Hypothalamus (tissue), 51 donors: ENCODE measurements around the gene PLPP1.
"Not testable (repeated sequence)": the region's sequence is repeated elsewhere in the genome, so short reads cannot be mapped to it uniquely, and the experiment has no call there.

Source experiments
- DNase-seq, 51 donors: peaks; one replicate each; lab custom pipeline; 2025; lab: John Stamatoyannopoulos, UW

Gene PLPP1

DNA sequence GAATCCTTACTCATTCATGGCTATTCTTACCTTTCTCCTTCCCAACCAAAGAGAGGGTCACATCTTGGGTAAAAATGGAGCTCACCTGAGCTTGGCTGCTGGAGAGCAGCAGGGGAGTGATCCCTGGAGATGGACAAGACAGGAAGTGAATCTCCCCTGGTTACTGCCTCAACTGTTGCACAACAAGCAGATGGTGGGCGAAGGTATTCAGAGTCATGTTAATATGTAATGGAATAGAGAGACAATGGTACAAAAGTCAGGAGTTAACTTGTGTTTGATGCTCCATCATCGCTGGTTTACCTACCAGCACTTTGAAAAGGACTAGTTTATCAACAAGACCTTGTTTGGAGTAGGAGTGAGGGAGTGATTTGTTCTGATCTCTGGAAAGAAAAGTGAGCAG, 13.0 kb upstream of the PLPP1 start:
- no peak for DNase-seq

DNA sequence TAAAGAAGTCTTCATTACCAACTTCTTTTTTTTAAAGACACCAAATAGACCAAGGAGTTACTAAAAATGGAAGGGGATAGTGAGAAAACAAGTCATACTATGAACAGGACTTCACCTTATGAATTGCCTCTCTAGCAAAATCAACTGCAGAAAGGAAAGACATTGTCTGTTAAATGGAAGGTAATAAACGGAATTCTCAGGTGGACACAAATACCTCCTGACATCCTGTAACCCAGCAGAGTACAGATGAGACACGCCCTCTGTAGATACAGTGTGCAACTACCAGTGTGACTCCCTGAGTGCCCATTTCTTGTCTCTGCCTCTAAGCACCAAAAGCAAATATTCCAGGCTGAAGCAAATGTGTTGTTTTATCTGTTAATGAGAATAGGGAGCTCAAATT, 12.2 kb upstream of the PLPP1 start:
- DNase-seq, result no peak

DNA sequence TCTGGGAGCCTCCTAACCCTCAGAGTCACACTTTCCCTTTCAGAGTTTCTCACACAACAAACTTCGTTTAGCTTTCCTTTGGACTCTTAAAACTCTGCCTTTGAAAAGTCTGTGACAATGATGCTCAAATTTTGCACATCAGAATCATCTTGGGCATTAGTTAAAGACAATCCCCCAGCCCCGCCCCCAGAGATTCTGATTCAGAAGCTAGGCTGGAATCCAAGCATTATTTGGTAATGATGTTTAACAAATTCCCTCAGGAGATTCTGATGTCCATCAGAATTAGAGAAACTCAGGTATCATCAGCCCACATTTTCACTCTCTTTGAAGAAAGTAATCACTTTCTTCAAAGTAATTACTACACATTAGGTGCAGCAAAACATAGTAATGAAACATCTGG, 9.6 kb upstream of the PLPP1 start:
- no peak for DNase-seq

- DNase-seq, result no peak
These were observed 6.4 kb upstream of the PLPP1 start for GRCh38 chr5:55541056-55541635.

- DNase-seq, result no peak
These were observed 5.8 kb upstream of the PLPP1 start for GRCh38 chr5:55540525-55540924.

- DNase-seq, result no peak
These were observed 5.3 kb upstream of the PLPP1 start for GRCh38 chr5:55540024-55540423.

GRCh38 chr5:55538661-55539060, 3.9 kb upstream of the PLPP1 start:
- no peak for DNase-seq

DNA sequence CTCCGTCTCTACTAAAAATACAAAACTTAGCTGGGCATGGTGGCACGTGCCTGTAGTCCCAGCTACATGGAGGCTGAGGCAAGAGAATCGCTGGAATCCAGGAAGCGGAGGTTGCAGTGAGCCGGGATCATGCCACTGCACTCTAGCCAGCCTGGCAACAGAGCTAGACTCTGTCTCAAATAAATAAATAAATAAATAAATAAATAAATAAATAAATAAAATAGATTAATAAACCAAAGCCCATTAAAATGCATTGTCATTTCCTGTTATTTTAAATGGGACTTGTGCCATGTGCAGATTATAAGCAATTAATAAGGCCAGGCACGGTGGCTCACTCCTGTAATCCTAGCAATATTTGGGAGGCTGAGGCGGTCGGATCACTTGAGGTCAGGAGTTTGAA, 2.6 kb upstream of the PLPP1 start:
- not testable (repeated sequence) for DNase-seq

- DNase-seq, result peak in 3 of 51 donors; percentile 13 to 66 (median 38)
These were observed 588 bp upstream of the PLPP1 start for GRCh38 chr5:55535199-55535905.

- DNase-seq, result peak in 13 of 51 donors; percentile 22 to 75 (median 48)
These were observed 986 bp downstream of the PLPP1 start for GRCh38 chr5:55533521-55534435.

GRCh38 chr5:55530669-55531068, 4.1 kb downstream of the PLPP1 start:
- no peak for DNase-seq

GRCh38 chr5:55524816-55525215, 9.9 kb downstream of the PLPP1 start:
- no peak for DNase-seq

DNA sequence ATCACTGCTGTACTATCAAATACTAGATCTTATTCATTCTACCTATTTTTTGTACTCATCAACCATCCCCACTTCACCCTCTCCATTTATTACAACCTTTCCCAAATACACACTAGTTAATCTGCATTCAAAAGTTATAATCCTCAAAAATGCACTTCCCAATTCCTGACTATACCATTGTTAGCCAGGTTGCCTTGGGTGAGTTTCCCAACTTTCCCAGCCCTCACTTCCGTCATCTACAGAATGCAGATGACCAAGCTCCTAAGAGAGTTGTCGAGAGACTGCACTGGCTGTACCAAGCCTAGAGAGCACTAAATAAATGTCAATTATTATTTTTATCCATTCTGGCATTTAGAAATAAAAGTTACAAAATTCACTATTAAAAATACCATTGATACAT, 11.5 kb downstream of the PLPP1 start:
- DNase-seq, result no peak

DNA sequence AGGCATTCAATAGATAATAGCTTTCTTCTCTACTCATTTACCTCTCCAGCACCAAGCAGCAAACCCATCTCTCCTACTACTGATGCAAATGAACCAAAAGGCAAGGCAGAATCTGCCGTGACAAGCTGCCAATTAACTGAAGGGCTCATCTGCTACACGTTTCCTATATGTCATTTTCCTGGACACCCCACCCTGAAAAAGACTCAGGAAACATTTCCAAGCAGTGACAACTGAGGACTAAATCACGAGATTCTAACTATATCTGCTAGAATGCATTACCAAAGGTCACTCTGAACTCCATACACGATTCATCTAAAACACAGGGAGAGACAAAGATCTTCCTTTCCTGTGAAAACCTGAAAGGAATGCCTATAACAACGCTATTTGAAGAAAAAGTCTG, 12.9 kb downstream of the PLPP1 start:
- DNase-seq, result no peak

DNA sequence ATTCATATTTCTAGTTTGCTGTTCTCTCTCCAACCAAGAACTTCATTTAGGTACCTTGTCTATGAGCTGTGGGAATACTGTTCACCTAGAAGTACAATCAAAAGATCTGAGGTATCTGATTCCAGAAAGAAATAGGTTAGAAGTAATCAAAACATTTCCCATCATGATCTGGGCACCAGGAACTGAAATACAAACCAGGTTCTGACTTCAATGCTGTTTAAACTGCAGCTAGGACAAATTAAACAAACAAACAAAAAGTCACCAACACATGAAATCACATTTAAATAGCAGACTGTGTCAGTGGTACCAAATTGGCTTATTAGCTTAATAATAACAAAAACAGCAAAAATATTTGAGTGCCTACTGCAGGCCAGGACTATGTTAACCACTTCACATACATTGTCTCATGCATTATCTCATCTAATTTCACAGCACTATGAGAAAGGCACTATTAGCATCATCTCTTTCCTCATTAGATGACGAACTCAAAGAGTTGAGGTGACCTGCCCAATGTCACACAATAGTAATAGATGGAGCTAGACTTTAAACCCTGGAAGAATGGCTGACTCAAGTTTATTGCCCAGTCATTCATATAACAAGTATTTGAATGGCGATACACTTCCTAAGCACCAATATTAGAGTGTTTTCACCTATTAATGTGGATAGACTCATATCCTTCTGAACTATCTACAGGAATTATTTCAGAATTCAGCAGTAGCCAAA, 14.5 kb downstream of the PLPP1 start:
- DNase-seq, result no peak

GRCh38 chr5:55518831-55519390, 15.9 kb downstream of the PLPP1 start:
- no peak for DNase-seq

DNA sequence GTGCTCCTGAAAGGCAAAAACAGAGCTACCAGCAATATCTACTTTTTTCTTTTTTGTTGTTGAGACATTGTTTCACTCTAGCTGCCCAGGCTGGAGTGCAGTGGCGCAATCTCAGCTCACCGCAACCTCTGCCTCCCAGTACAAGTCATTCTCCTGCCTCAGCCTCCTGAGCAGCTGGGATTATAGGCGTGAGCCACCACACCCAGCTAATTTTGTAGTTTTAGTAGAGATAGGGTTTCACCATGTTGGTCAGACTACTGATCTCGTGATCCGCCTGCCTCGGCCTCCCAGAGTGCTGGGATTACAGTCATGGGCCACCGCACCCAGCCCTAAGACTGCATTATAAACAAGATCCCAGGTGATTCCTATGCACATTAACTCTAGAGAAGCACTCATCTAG, 17.0 kb downstream of the PLPP1 start:
- no peak for DNase-seq

DNA sequence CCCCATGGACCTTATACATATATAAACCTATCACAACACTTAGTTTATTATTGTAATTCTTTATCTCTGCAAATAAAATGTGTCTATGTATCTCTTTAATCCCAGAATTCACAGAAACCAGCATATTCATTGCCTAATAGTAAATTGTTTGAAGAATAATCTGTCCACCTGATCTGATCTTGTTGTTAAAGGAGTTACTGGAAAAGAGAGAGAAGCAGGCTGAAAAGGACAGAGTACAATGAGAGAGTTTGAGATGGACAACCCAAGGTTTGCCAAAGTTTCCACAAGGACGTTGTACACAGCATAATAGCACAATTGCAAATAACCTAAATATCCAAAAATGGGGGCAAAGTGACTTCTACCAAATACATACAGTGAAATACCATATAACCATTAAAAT, 23.8 kb downstream of the PLPP1 start:
- no peak for DNase-seq

DNA sequence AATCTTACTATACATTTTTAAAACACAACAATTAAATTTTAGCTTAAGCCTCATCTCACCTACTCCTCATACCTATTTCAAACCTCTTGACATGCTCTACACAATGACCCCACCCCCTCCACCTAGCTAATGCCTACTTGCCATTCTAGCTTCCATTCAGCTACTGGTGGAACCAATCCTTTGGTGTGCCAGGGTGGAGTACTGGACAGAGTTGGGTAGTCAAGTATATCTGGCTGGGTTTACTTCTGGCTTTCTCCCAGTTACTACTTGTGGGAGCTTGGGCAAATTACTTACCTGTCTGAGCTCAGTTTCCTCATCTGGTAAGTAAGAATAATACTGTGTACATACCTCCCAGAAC, 24.3 kb downstream of the PLPP1 start:
- no peak for DNase-seq

GRCh38 chr5:55509796-55510522, 24.8 kb downstream of the PLPP1 start:
- DNase-seq, result no peak
